ENCODE measurements around the gene GSDMA.

Gene GSDMA

GRCh38 chr17:39962642-39963220 is at the start of gene GSDMA:
Gene GSDMA, plus strand, starts transcription at chr17:39963004. Its CDS starts 2,684 bp downstream, at chr17:39965688.
- no peak for DNase-seq (ENCODE audit: extremely low spot score, insufficient read length, low read depth)
- FAIRE-seq: no peak

- DNase-seq (ENCODE audit: extremely low spot score, insufficient read length, low read depth): no peak
- no peak for FAIRE-seq
Measured at GRCh38 chr17:39913989-39914388, 48.8 kb upstream of the GSDMA start.

GRCh38 chr17:39915559-39915958 is 47.2 kb upstream of the GSDMA start:
- FAIRE-seq (no peak), DNase-seq (ENCODE audit: extremely low spot score, insufficient read length, low read depth) (no peak)

- FAIRE-seq (no peak), DNase-seq (ENCODE audit: extremely low spot score, insufficient read length, low read depth) (no peak)
Measured at GRCh38 chr17:39916918-39917317, 45.9 kb upstream of the GSDMA start.

- DNase-seq (ENCODE audit: extremely low spot score, insufficient read length, low read depth): no peak
- FAIRE-seq: no peak
Measured at GRCh38 chr17:39919087-39919683, 43.6 kb upstream of the GSDMA start.

GRCh38 chr17:39920218-39921210 is 42.3 kb upstream of the GSDMA start:
- DNase-seq (ENCODE audit: extremely low spot score, insufficient read length, low read depth) (no peak), FAIRE-seq (peak; percentile 87)

- FAIRE-seq (peak; percentile 36), DNase-seq (ENCODE audit: extremely low spot score, insufficient read length, low read depth) (no peak)
Measured at GRCh38 chr17:39921323-39921722, 41.5 kb upstream of the GSDMA start.

GRCh38 chr17:39922006-39922405 is 40.8 kb upstream of the GSDMA start:
- FAIRE-seq (no peak), DNase-seq (ENCODE audit: extremely low spot score, insufficient read length, low read depth) (no peak)

- FAIRE-seq (no peak), DNase-seq (ENCODE audit: extremely low spot score, insufficient read length, low read depth) (no peak)
Measured at GRCh38 chr17:39923230-39923629, 39.6 kb upstream of the GSDMA start.

GRCh38 chr17:39923836-39924690 is 38.7 kb upstream of the GSDMA start:
- FAIRE-seq: no peak
- DNase-seq (ENCODE audit: extremely low spot score, insufficient read length, low read depth): no peak

- FAIRE-seq: no peak
- no peak for DNase-seq (ENCODE audit: extremely low spot score, insufficient read length, low read depth)
Measured at GRCh38 chr17:39924691-39925055, 38.1 kb upstream of the GSDMA start.

GRCh38 chr17:39925282-39926134 is 37.3 kb upstream of the GSDMA start:
- FAIRE-seq: no peak
- DNase-seq (ENCODE audit: extremely low spot score, insufficient read length, low read depth): no peak

- no peak for DNase-seq (ENCODE audit: extremely low spot score, insufficient read length, low read depth)
- peak; percentile 81 for FAIRE-seq
Measured at GRCh38 chr17:39926135-39926587, 36.6 kb upstream of the GSDMA start.

GRCh38 chr17:39926588-39927100 is 36.2 kb upstream of the GSDMA start:
- peak; percentile 71 for FAIRE-seq
- no peak for DNase-seq (ENCODE audit: extremely low spot score, insufficient read length, low read depth)

- DNase-seq (ENCODE audit: extremely low spot score, insufficient read length, low read depth): peak; percentile 86
- peak; percentile 90 for FAIRE-seq
Measured at GRCh38 chr17:39927101-39927928, 35.5 kb upstream of the GSDMA start, which contains the start of the genes LRRC3C and ORMDL3. Gene LRRC3C, plus strand, starts transcription at chr17:39927732. Its CDS starts 13,792 bp downstream, at chr17:39941524. Gene ORMDL3, minus strand, starts transcription at chr17:39927601. Its CDS starts 3,398 bp downstream, at chr17:39924203.

- FAIRE-seq (peak; percentile 47), DNase-seq (ENCODE audit: extremely low spot score, insufficient read length, low read depth) (no peak)
Measured at GRCh38 chr17:39927929-39928857, 34.6 kb upstream of the GSDMA start.

Data from GM18507 (cell line).